Kidney epithelial cell (primary cell): Measurements from ENCODE around the gene SH3GLB2. TPM values are rescaled to one million over a fixed set of nuclear protein-coding genes. Genes with fewer than 3 reads are reported as not detected.

Source experiments
- DNase-seq: peaks from one replicate; pipeline ENCODE4 v3.0.0-alpha.2; 2010; ENCODE audit warnings: low read depth
- H3K27me3 ChIP-seq: 2 replicates; pipeline ENCODE4 v1.6.0; 2011; ENCODE audit warnings: low read length; ENCODE audit not compliant: control insufficient read depth, insufficient read depth
- H3K36me3 ChIP-seq: 2 replicates; pipeline ENCODE4 v1.5.1; 2011; ENCODE audit warnings: low read length; ENCODE audit not compliant: control insufficient read depth, insufficient read depth
- H3K4me3 ChIP-seq: 2 replicates; pipeline ENCODE4 v1.5.1; 2011; ENCODE audit warnings: low read depth, mild to moderate bottlenecking, control low read depth, low read length
- CTCF ChIP-seq: IDR thresholded peaks from 2 replicates; pipeline ENCODE4 v1.5.1; 2011; ENCODE audit warnings: mild to moderate bottlenecking, moderate library complexity, low read length, control low read depth, inconsistent platforms; ENCODE audit not compliant: insufficient read depth, poor library complexity, severe bottlenecking
- total RNA-seq: library from RNA; depleted of rRNA; stranded (reverse); fragments of >200 nt; gene quantifications from 2 replicates; pipeline ENCODE4 v1.2.3, GENCODE V29; 2015

The SH3GLB2 gene
- total RNA-seq, 1 donor from 2014 or later = 101 TPM

- peaks cover 2% of the 10 kb centered on the region for H3K36me3 ChIP-seq
- no peak overlapping the region for H3K4me3 ChIP-seq
- no peak for DNase-seq
- no peak for TF ChIP-seq CTCF
- no peaks in the 10 kb centered on the region for H3K27me3 ChIP-seq
These were observed 45.3 kb upstream of the SH3GLB2 start for GRCh38 chr9:129073404-129073803.

- Histone ChIP-seq H3K4me3 (no peak overlapping the region), H3K36me3 (peaks cover 3% of the 10 kb centered on the region), H3K27me3 (no peaks in the 10 kb centered on the region)
- no peak for DNase-seq
- no peak for TF ChIP-seq CTCF
These were observed 44.0 kb upstream of the SH3GLB2 start for GRCh38 chr9:129072171-129072570.

- no peak overlapping the region for H3K4me3 ChIP-seq
- DNase-seq = no peak
- peaks cover 3% of the 10 kb centered on the region for H3K36me3 ChIP-seq
- H3K27me3 ChIP-seq = no peaks in the 10 kb centered on the region
- TF ChIP-seq CTCF = no peak
These were observed 43.5 kb upstream of the SH3GLB2 start for GRCh38 chr9:129071526-129072126.

GRCh38 chr9:129070696-129071525 lies 42.8 kb upstream of the SH3GLB2 start:
- no peak for DNase-seq
- Histone ChIP-seq H3K4me3 (no peak overlapping the region), H3K36me3 (peaks cover 3% of the 10 kb centered on the region), H3K27me3 (no peaks in the 10 kb centered on the region)
- no peak for TF ChIP-seq CTCF

- DNase-seq = no peak
- Histone ChIP-seq H3K4me3 (no peak overlapping the region), H3K27me3 (no peaks in the 10 kb centered on the region), H3K36me3 (peaks cover 3% of the 10 kb centered on the region)
- no peak for TF ChIP-seq CTCF
These were observed 41.9 kb upstream of the SH3GLB2 start for GRCh38 chr9:129069862-129070641.
